NCI-H526 treated with DMSO at 0.1 percent for 48 hours (cell line): ENCODE measurements around the gene PHF13.
"Not testable (repeated sequence)": the region's sequence is repeated elsewhere in the genome, so short reads cannot be mapped to it uniquely, and the experiment has no call there.

Source experiments
- DNase-seq: peaks from one replicate; lab custom pipeline; 2025; lab: John Stamatoyannopoulos, UW

Gene PHF13

DNA sequence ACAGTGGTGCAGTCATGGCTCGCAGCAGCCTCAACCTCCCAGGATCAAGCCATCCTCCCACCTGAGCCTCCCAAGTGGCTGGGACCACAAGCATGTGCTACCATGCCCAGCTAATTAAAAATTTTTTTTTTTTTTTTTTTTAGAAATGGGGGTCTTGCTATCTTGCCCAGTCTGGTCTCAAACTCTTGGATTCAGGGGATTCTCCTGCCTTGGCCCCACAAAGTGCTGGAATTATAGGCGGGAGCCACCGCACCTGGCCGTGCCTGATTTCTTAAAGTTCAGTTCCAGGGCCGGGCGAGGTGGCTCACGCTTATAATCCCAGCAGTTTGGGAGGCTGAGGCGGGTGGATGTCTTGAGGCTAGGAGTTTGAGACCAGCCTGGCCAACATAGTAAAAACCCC, 17.5 kb downstream of the PHF13 start:
- DNase-seq: no peak

DNA sequence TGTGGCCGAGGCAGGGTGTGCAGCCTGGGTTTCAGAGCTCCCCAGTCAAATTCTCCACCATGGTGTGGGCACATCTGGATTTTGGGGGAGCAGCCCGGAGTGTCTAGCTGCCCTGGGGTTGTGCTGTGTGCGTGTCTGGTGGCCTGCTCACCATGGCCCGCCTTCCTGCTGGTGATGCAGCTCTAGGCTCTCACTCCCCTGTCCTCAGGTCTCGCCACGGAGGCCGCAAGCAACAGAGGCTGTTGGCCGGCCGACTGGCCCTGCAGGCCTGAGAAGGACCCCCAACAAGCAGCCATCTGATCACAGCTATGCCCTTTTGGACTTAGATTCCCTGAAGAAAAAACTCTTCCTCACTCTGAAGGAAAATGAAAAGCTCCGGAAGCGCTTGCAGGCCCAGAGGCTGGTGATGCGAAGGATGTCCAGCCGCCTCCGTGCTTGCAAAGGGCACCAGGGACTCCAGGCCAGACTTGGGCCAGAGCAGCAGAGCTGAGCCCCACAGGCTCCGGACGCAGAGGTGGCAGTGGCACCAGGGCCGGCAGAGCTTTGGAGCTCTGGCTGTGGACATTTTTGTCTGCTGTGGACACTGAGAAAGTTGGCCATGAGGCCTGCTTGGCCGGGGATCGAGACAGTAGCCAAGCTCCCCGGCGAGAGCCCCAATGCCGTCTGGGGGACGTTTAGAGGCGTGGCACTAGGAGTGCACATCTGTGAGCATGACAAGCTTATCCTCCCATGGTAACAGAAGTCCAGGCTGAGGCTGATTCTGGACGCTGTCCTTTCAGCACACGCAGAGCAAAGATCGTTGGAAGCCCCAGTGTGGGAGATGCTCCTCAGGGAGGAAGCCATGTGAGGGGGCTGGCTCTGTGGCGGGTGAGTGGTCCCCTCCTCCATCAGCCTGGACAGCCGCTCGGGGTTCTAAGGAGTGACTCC, 19.3 kb downstream of the PHF13 start:
- DNase-seq: no peak

DNA sequence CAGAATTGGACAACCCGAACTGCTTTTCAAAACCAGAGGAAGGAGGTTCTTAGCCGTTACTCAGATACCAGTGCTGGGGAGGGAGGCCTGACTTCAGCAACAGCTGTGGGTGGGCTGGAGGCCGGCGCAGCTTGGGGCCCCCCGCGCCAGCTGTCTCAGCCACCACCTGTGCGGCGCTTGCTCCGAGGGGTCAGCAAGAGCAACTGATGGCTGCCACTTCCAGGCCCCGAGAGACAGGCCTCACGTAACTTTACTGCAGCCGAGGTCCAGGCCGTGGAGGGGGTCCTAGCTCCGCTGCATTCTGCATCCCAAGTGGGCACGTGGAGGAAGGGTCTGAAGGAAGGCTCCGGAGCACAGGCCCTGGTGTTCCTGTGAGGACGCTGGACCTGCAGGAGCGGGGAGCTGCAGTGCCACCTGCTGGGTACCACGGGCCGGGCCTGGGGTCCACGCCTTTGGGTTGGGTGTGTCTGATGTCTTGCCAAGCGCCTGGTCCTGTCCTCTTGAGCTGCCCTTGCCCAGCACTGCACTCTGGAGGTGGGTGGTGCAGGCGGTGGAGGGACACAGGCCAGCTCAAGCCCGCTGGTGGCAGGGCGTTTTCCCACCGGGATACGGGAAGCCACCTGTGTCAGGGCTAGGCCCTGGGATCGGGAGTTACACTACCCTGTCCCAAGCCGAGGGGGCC, 21.0 kb downstream of the PHF13 start:
- DNase-seq: peak; percentile 9

DNA sequence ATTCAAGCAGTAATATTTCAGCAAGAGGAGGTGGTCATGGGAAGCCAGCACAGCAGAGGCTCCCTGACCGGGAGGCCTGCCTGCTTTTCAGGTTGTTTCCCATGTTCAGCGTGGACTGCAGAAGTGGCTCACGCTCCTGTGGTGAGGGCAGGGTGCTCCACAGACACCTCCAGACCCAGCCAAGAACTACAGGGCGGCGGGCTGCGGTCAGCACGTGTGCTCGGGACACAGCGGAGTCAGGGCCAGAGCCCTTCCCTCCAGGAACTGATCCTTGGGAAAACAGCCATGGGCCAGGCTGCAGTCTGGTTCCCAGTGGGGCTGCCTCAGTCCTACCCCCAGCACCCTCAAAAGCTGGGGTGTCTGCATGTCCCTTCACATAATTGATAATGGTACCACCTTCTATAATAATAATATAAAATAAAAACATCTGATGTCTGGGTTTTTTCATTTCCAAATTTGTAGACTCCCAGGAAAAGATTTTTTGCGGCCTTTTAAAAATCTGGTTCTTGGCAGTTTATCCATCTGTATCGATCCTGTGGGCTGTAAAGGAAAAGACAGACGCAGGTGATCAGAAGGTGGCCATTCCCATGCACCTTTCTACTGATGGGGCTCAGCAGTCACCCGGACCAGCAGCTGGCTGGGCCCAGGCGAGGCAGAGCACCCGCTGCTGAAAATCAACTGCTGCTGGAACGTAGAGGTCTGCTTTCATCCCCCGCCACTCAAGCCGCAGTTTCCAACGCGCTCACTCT, 21.8 kb downstream of the PHF13 start:
- no peak for DNase-seq

DNA sequence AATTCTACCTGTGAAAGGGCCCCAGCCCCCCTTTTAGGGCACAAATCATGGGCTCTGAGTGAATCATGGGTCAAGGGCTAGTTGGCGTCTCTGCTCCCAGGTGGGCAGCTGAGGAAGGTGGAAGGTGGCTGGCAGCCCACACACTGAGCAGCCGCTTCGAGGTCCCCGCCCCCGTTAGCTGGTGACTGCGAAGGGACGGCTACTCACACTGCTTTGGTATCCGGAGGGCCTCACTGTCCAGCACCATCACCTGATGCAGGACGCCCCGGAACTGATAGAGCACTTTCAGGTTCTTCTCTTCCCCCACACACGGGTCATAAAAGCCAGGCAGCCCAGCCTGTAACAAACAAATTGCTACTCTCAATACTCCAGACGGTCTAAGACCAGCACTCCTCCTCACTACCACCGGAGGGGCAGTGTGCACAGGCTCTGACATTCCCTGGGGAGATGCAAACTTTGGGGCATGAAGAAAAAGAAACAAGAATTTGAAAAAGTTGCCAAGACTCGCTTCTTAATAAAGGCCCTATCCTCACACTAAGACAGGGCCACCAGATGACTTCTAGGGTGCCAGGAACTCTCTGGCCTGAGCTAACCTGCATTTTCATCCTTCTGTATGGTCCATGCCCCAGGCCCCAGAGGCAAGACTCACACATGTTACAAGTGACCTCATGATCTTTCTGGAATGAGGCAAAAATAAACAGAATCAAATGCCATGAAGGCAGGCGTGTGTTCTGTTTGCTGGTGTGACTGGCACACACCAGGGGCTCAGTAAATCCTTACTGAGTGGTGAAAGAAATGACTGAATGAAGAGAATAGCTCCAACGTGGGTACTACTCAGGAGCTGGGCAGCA, 22.6 kb downstream of the PHF13 start:
- no peak for DNase-seq

DNA sequence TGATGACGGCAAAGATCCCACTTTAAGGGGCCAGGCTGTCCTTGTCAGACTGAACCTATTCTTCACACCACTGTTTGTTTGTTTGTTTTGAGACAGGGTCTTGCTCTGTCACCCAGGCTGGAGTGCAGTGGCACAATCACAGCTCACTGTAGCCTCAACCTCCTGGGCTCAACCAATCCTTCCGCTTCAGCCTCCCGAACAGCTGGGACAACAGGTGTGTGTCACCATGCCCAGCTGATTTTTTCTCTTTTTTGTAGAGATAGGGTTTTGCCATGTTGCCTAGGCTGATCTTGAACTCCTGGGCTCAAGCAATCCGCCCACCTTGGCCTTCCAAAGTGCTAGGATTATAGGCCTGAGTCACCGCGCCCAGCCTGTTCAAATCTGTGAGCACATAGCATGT, 23.2 kb downstream of the PHF13 start:
- DNase-seq: not testable (repeated sequence)

DNA sequence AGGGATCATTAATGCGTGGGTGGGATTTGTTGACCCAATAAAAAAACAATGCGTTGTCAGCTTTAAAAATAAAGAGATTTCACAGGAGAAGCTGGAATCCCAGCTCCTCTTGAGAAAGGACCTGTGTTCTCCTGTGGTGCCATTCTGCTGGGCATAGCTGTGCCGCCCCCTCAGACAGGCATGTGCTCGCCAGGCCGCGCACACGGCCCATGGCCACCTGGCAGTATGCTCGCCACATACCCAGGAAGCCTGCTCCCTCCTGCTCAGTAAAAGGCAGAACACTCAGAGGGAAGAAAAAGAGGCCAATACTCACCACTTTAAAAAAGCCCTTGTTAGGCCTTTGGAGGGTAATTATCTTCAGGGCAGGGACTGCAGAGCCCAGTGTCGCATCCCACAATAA, 24.2 kb downstream of the PHF13 start:
- DNase-seq: no peak

DNA sequence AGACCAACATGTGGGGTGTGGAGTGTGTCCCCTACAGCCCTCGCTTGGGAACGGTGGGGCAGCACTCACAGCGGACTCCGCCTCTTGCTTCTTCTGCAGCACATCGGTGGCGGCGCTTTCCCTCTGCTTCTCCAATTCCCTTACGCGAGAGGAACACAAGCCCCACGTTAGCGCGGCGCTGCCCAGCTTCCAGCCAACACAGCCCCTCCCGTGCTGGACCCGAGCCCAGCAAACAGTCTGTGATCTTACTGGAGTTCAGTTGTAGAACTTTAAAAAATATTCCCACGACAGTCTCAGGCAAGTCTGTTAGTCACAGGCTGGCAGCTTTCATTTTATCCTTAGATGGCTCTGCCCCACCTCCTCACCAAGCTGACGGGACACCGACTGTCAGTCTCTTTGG, 24.7 kb downstream of the PHF13 start:
- no peak for DNase-seq

DNA sequence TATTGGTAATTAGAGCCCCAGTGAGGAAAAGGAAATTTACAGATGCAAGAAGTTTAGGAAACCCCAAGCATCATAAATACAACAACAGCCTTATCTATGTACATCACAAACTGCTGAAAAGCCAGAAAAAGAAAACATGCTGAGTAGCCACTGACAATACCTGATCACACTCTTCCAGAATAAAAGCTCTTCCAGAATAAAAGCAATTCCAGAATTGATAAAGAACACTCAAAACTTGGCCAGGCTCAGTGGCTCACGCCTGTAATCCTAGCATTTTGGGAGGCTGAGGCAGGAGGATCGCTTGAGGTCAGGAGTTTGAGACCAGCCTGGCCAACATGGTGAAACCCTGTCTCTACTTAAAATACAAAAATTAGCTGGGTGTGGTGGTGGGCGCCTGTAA, 27.3 kb downstream of the PHF13 start:
- DNase-seq: not testable (repeated sequence)

DNA sequence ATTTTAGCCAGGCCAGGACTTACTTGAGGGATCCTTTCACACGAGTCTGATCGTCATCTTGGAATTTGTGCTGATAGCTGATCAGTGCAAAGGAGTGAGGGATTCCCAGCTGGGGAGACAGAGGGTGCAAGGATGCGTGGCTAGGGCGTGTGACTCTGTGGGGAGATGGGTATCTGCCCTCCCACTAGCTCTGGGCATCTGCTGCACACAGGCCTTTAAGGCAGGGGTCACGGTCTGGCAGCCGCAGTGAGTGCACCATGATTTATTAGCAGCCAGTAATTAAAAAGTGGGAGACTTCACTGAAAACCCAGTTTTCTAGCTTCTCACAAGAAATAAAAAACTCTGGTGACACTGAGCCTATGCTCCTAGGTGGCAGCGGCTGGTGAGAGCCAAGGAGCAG, 31.5 kb downstream of the PHF13 start:
- DNase-seq: no peak

DNA sequence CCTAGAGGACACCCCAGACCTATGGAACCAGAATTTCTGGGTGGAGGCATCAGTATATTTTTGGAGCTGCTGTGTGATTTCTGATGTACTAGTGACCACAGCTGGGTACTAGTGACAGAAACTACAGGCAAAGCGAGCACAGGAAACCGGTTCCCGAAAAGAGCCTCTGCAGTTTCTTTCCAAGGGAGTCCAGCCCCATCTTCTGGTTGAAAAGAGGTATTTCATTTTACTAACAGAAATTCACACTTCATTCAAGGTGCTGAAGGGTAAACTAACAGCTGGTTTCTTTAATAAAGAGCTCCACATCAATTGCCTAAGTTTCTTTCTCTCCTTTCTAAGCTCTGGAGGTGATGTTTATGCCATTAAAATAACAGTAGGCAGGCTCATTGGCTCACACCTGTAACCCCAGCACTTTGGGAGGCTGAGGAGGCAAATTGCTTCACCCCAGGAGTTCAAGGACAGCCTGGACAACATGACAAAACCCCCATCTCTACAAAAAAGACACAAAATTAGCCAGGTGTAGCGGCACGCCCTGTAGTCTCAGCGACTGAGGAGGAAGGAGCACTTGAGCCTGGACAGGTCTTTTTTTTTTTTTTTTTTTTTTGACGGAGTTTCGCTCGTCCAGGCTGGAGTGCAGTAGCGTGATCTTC, 33.1 kb downstream of the PHF13 start:
- DNase-seq: peak; percentile 30

DNA sequence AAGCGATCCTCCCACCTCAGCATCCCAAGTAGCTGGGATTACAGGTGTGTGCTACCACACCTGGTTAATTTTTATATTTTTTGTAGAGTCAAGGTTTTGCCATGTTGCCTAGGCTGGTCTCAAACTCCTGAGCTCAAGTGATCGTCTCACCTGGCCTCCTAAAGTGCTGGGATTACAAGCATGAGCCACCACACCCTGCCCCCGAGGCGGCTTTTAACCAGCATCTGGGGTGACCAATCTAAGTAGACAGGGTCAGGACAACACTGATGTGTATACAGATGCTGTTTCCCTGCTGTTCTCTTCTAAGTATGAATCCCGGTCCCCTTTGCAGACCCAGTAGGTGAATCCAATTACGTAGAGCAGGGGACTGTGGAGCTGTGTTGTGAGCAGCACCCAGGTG, 35.0 kb downstream of the PHF13 start:
- no peak for DNase-seq

DNA sequence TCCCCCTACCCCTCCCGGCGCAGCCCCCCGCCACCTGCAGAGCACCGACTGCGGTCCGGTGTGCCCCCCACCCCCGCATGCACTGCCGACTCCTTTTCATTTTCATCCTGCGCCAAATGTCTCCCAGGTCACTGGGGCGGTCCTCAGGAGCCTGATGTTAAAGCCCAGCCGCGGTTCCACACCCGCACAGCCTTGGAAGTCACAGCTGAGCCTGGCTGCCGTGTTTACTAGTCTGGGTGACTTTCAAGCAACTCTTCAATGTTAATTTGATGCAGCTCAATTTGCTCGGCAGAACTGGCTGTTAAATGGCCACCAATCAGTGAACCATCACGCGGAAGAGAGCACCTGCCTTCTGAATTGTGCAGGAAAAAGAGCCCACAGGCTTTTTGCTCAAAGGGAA, 38.4 kb downstream of the PHF13 start:
- DNase-seq: no peak

DNA sequence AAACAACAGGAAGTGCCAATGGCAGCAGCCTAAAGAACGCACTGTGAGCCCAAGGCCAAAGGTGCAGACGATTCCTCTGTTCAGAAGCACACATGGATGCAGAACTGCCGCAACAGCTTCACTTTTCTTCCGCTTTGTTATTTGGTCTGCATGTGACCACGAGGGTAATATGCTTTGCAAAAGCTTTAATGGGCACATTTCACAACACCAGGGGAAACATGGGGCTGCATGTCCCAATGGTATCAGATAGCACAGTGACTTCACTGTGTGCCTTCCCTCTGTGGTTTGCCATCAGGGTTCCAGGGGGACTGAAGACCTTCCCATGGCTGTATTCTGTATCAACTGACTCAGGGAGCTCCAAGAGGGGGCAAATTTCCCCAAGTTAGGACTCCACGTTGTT, 39.5 kb downstream of the PHF13 start:
- DNase-seq: no peak

DNA sequence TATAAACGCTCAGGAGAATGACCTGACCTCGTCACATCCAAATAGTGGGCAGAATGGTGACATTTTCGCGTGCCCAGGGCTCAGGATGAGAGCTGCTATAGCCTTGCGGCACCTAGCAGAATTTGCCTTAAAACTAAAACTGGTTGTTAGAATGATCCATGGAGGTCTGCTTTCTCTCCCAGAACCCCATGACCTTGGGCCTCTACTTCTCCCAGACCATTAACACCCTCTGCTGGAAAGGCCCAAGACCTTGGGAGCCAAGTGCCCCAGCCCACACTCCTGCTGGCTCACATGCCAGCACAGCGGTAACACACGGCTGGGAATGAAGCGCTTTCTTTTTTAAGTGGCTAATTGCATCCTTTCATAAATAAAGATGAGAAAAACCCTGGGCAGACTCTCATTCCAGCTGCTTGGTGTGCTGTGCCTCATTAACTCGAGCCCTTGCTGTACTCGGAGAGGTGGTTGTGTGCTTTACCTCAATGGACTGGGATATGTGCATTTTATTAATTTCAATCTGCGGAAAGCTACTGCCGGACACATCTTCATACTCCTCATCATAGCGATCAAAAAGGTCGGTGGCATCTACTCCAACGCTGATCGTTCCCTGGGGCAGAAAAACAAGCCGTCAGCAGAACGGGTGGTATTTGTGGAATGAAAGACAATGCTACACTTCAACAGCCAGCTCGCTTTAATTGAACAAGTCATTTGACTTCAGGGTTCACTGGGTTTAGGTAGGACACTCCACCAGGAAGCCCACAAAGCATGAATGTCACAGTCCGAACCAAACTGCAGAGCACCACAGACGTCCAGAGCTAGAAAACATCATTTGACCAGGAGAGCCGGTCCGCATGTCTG, 40.1 kb downstream of the PHF13 start:
- DNase-seq: peak; percentile 65

DNA sequence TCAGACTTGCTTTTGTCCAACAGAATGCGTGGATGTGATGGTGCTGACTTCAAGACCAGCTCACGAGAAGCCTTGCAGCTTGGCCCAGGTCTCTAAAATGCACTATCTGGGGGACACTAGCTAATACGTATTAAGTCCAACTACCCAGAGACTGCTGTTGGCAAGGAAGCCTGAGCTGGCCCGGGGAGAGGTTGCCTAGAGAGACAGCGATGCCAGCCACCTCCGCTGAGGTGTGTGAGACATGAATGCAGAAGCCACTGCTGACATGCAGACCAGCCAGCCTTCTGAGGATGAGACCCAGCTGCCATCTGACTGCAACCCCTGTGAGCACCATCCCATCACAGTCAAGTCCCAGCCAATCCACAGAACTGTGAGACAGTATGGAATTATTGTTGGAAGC, 43.6 kb downstream of the PHF13 start:
- DNase-seq: no peak

DNA sequence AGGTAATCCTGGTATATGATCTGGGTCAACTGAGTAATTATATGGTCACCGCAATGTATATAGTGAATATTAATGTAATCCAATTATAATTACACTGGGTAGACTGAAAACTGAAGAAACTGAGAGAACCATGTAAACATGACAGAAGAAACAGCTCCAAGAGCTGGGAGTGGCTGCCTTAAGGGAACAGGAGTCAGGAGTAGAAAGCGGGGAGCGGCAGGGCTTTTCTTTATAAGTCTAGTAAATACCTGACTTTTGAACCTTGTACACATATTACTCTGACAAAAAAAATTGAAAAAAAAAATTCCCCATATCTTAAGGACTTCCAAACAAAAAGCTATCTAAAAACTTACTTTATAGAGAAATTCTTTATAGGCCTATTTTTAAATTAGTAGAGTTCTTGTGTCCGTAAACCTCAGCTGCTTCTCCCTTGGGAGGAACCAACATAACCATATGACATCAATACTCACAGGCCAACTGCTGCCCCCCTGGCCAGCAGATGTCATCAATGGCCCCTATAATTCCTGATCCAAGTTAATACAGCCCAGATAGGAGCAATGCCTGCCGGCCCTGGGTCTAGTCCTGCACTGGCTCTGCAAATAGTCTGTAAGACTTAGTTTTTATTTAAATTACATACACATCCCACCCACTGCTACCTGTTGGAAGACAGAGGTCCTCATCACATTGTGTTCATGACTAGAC, 45.0 kb downstream of the PHF13 start:
- DNase-seq: no peak

DNA sequence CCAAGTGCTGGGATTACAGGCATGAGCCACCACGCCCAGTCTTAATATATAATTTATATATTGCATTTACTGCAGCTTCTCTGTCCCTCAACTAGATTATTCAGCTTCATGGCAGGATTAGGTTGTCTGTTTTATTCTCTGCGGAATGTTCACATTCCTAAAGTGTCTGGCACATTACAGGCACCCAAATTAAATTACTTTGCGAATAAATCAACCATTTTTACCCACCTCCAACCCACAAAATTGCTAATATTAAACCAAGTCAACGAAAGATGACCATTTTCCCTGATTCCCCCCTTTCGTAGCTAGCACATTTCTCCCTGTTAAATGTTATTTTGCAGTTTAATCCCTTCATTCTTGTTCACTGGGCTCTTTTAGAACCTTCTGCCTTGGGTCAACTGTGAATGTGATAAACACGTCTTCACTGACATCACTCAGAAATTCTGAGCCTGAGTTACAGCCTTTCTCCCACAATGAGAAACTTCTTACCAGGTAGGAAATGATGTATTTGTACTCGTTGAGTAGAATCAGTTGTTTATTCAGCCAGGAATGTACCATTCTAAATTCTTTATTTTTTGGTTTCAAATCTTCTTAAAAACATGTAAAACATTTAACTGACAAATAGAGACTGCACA, 47.0 kb downstream of the PHF13 start:
- DNase-seq: no peak

DNA sequence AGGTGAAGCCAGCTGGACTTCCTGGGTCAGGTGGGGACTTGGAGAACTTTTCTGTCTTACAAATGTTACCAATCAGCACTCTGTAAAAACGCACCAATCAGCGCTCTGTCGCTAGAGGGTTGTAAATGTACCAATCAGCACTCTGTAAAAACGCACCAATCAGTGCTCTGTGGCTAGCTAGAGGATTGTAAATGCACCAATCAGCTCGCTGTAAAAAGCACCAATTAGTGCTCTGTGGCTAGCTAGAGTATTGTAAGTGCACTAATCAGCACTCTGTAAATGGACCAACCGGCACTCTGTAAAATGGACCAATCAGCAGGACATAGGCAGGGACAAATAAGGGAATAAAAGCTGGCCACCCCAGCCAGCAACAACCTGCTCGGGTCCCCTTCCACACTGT, 48.9 kb downstream of the PHF13 start:
- DNase-seq: not testable (repeated sequence)
